ENCODE data around the gene NOPCHAP1. TPM values are rescaled to one million over a fixed set of nuclear protein-coding genes. Genes with fewer than 3 reads are reported as not detected.

NOPCHAP1 gene
- total RNA-seq, 1 experiment from 2014 or later, result 25.6 TPM

- Histone ChIP-seq H3K9me3 (ENCODE audit: control insufficient read depth in 1 of 2, insufficient read depth in 1 of 2, low read depth in 1 of 2, low read length in 2 of 2) (no peaks in the 10 kb centered on the region), H3K4me2 (ENCODE audit: low read length) (no peak overlapping the region), H4K20me1 (ENCODE audit: insufficient read depth) (no peaks in the 10 kb centered on the region), H3K27me3 (ENCODE audit: insufficient read depth, low read length) (no peaks in the 10 kb centered on the region), H3K9ac (ENCODE audit: low read length) (no peak overlapping the region), H3K36me3 (ENCODE audit: control insufficient read depth in 1 of 2, insufficient read depth in 2 of 2, low read length in 2 of 2) (no peaks in the 10 kb centered on the region), H3K79me2 (ENCODE audit: insufficient read depth, low read length) (no peaks in the 10 kb centered on the region), H2AFZ (ENCODE audit: low read depth, low read length, poor library complexity, severe bottlenecking) (no peak overlapping the region), H3K9me2 (ENCODE audit: insufficient read depth) (no peaks in the 10 kb centered on the region), H3K27ac (ENCODE audit: low read depth, low read length) (no peak overlapping the region), H3K4me3 (replicated peaks in 1 of 2; ENCODE audit: low read depth in 1 of 2, low read length in 2 of 2) (no peak overlapping the region), H3K4me1 (ENCODE audit: control insufficient read depth in 1 of 2, insufficient read depth in 2 of 2, low read length in 2 of 2) (peaks cover 4 to 6% of the 10 kb centered on the region in 2 experiments)
- DNase-seq (ENCODE audit: low read depth, low spot score), result no peak
- no TSS peak for BruUV-seq (replicated peaks)
- ATAC-seq, result no peak
- intact Hi-C loops (cut with micrococcal nuclease), result no loop called here
- RAD21 ChIA-PET (ENCODE audit: low non-redundant PET in 1 of 2, low total read pairs in 2 of 2, uncharacterized antibody in 2 of 2, unreplicated experiment in 2 of 2), result no interaction called here
- POLR2A ChIA-PET, result no interaction called here
- CTCF ChIA-PET, result no interaction called here
- TF ChIP-seq SIN3A (IDR thresholded peaks at IDR 0.05; ENCODE audit: low read depth), result no peak
- TF ChIP-seq ZNF274 (IDR thresholded peaks at IDR 0.05; ENCODE audit: low read depth, low read length), result no peak
- TF ChIP-seq TCF7L2 (IDR thresholded peaks at IDR 0.05; ENCODE audit: borderline replicate concordance, extremely low read depth, insufficient read depth, insufficient read length), result no peak
These were observed 21.3 kb upstream of the NOPCHAP1 start for GRCh38 chr12:104964856-104965205.

DNA sequence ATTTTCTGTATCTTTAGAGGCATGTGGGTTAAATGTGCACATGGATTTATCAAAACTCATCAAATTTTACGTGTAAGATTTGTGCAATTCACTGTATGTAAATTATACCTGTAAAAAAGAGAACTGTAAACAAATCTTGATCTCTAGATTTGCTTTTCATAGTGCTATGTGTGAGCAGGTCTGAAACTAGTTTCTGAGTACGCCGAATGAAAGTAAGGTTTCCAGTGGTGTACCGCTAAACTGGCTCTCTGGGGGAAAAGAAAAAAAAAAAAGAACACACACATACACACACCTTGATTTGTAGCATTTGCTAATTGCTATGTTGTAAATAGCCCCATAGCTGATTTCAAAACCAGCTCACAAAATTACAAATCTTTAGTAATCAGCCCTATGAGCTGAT lies 19.4 kb upstream of the NOPCHAP1 start:
- ATAC-seq (no peak), DNase-seq (ENCODE audit: low read depth, low spot score) (no peak)
- Histone ChIP-seq H2AFZ (ENCODE audit: low read depth, low read length, poor library complexity, severe bottlenecking) (no peak overlapping the region), H3K9ac (ENCODE audit: low read length) (no peak overlapping the region), H3K79me2 (ENCODE audit: insufficient read depth, low read length) (no peaks in the 10 kb centered on the region), H3K4me2 (ENCODE audit: low read length) (no peak overlapping the region), H3K4me1 (ENCODE audit: control insufficient read depth in 1 of 2, insufficient read depth in 2 of 2, low read length in 2 of 2) (no peaks in the 10 kb centered on the region; a peak in 1 of 4 replicates), H3K9me3 (ENCODE audit: control insufficient read depth in 1 of 2, insufficient read depth in 1 of 2, low read depth in 1 of 2, low read length in 2 of 2) (no peaks in the 10 kb centered on the region), H3K9me2 (ENCODE audit: insufficient read depth) (no peaks in the 10 kb centered on the region), H3K4me3 (replicated peaks in 1 of 2; ENCODE audit: low read depth in 1 of 2, low read length in 2 of 2) (no peak overlapping the region), H3K27ac (ENCODE audit: low read depth, low read length) (no peak overlapping the region), H3K36me3 (ENCODE audit: control insufficient read depth in 1 of 2, insufficient read depth in 2 of 2, low read length in 2 of 2) (no peaks in the 10 kb centered on the region), H4K20me1 (ENCODE audit: insufficient read depth) (no peaks in the 10 kb centered on the region), H3K27me3 (ENCODE audit: insufficient read depth, low read length) (no peaks in the 10 kb centered on the region)
- ChIA-PET RAD21 (ENCODE audit: low non-redundant PET in 1 of 2, low total read pairs in 2 of 2, uncharacterized antibody in 2 of 2, unreplicated experiment in 2 of 2) (no interaction called here), CTCF (no interaction called here), POLR2A (interaction anchor here (1.3 kb wide), 1 partner anchor 8 kb away, joined by 4 read pairs; the partner anchor contains the start of gene SLC41A2)
- intact Hi-C loops (cut with micrococcal nuclease), result no loop called here
- BruUV-seq (replicated peaks), result no TSS peak
- no peak for TF ChIP-seq POLR2AphosphoS5 (IDR thresholded peaks at IDR 0.05; ENCODE audit: low read depth, low read length)
- no peak for TF ChIP-seq CBX3 (IDR thresholded peaks at IDR 0.05; ENCODE audit: low read depth)
- no peak for TF ChIP-seq SRF (IDR thresholded peaks at IDR 0.05; ENCODE audit: low read depth)
- no peak for TF ChIP-seq MAX (IDR thresholded peaks at IDR 0.05)
- TF ChIP-seq SP1 (IDR thresholded peaks at IDR 0.05; ENCODE audit: low read depth), result no peak
- no peak for TF ChIP-seq EGR1 (IDR thresholded peaks at IDR 0.05; ENCODE audit: low read depth)
- no peak for TF ChIP-seq RAD21 (IDR thresholded peaks at IDR 0.05; ENCODE audit: low read depth)
- TF ChIP-seq ELF1 (IDR thresholded peaks at IDR 0.05; ENCODE audit: borderline replicate concordance, low read depth), result no peak
- TF ChIP-seq SIN3A (IDR thresholded peaks at IDR 0.05; ENCODE audit: low read depth), result no peak
- no peak for TF ChIP-seq ZFX (IDR thresholded peaks at IDR 0.05)
- no peak for TF ChIP-seq ATF3 (IDR thresholded peaks at IDR 0.05)
- TF ChIP-seq YY1 (IDR thresholded peaks at IDR 0.05; ENCODE audit: extremely low read depth, insufficient replicate concordance, low read depth, low read length), result no peak
